HG03378 (cell line): ENCODE measurements around the gene FRS3.

Source experiments
- ATAC-seq: cut with Tn5 transposase; IDR thresholded peaks from one replicate; pipeline ENCODE4 v1.9.1; 2021; ENCODE audit warnings: mild to moderate bottlenecking, moderate library complexity; ENCODE audit not compliant: unreplicated experiment

FRS3 gene

DNA sequence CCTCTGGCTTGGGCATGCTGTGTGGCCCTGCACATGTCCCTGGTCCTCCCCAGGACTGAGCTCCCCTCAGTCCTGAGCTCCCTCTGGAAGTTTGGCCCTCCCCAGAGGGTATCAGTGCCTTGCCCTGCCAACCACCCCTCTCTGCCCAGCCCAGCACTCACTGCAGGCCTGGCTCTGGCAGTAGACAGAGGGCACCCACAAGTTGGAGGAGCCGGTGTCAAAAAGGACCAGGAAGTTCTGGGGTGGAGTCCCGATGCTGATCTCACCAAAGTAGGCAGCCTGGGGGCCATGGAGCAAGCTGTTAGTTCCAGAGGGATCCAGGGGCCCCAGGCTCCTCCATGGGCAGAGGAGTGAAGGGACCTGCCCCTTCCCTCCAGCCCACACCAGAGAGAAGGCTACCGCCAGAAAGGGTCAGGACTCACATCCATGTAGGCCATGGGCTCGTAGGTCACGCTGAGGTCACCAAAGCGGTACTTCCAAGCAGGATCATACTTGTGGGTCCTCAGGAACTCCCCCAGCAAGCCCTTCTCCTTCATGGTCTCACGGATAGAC is 35.4 kb downstream of the FRS3 start:
- ATAC-seq, result no peak

DNA sequence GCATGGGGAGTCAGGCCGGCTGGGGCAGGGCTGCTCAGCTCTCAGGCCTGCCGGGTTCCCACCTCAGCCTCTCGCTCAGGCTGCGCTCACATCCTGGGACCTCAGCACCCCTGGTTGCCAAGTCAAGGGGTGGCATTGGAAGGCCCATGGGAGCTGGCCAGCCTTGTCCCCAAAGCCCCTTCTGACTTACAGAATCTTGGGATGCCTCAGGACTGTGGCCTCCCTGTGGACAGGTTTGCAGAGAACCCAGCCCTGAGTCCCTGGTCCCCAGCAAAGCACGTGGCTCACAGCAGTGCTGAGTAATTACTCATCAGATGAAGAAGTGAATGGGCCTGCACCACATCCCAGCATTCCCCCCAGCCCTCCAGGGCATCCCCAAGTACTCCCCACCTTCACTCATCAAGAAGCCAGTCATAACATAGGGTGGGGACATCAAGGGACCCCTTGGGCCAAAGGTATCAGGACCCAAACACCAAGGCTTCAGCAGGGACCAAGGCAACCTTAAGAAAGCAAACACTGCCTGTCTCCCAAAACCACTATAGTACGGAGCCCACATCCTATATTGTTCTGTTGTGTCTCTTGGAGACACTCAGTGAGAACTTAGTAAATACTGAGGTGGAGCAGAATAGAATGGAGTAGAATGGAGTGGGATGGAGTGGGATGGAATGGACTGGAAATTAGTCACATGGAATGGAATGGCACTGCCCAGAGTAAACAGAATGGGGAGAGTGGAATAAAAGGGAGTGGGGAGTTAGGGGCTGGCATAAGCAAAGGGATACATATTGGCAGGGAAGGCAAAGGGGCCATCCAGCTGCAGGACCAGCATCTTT is 36.1 kb downstream of the FRS3 start:
- no peak for ATAC-seq

DNA sequence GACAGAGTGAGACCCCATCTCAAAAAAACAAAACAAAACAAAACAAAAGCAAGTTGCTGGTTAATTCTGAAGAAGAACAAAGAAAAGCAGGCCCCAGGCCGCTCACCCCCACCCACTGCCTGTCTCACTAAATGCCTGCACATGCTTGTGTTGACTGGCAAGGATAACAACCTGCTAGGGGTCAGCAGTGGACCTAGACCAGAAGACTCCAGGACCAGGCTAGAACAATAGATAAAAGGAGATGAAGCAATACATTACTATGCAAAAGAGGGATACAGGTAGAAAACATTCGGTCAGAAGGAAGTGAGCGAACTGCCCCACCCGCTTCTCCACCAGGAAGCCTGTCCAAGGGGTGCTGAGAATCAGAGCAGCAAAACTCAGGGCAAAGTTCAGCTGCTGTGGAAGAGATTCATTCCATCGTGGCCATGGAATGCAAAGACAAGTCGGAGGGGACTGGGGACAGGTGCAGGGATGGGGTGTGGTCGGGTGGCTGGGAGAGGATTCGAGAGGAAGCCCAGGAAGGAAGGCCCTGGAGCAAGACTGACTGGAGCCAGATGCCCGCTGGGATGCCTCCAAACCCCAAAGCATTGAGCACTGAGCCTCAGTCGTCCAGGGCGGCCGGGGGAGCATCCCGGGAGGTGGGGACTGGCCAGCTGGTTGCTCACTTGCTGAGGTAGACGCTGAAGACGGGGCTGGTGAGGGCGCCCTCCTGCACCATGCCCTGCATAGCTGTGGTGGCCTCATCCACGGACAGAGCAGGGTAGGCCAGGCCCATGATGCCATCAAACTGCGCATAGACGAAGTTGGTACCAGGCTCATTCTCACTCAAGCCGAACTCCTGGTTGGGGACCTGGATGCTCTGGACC is 37.8 kb downstream of the FRS3 start:
- ATAC-seq, result no peak

DNA sequence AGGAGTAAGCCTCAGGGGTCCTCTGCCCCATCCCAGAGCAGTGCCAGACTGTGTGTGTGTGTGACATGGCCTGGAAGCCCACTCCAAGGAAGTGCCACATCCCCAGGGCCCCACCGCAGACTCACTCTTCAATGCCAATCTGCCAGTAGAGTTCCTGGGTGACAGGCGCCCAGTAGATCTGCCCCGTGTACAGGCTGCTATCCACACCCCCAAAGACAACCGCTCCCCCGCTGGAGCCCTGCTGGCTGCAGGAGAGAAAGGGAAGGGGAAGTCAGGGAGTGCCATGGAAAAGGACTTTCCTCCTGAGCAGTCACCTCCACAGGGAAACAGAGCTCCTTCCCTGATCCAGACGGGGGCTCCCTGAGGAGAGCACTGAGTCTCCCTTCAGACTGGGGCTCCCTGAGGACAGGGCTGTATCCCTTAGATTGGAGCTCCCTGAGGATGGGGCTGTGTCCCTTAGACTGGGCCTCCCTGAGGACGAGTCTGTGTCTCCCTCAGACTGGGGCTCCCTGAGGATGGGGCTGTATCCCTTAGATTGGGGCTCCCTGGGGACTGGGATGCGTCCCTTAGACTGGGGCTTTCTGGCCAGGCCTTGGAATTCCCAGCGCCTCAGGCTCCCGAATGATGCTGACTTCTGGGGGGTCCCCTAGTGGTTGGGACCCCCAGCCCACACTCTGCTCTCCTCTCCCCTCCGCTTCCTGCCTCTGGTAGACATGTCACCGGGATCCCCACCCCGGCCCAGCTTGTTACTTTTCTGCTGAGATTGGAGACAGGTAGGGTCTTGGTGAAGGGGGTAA is 39.1 kb downstream of the FRS3 start:
- ATAC-seq, result no peak

DNA sequence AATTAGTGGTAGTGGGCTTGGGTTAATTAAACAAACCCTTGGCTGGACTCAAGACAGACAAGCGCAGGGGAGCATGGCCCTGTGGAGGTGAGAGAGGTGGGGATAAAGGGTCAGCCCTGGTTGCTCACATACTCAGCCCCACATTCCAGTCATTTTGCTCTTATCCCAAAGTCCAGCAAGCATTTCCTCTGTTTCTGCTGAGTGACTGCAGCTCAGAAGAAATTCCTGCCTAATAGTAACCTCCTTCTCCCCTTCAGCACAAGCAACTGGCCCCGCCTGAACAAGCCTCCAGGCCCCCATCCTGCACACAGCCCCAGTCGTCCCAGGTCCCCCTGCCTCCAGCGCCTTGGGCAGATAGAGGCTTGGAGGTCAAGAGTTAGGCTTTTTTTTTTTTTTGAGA is 40.7 kb downstream of the FRS3 start:
- no peak for ATAC-seq

DNA sequence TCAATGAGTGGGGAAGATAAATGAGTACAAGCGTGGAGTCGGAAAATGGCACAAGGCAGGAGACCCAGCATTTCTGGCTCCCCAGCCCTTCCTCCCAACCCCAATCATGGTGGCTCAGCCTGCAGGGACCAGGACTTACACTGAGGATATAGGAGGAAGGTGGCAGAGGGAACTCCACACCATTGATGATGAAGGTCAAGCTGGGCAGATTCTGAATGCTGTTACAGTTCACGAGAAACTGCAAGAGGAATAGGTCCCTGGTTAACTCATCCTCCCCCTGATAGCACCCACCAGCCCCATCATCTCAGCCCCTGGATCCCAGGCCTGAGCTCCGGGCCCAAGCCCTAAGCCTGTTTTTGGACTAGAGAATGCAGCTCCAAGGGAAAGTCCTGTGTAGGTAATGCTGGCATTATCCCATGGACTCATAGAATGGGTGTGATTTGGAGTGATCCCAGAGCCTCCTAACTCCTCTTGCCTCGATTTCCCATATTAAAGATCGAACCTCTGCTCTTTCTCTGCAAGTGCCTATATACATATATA is 42.0 kb downstream of the FRS3 start:
- no peak for ATAC-seq

DNA sequence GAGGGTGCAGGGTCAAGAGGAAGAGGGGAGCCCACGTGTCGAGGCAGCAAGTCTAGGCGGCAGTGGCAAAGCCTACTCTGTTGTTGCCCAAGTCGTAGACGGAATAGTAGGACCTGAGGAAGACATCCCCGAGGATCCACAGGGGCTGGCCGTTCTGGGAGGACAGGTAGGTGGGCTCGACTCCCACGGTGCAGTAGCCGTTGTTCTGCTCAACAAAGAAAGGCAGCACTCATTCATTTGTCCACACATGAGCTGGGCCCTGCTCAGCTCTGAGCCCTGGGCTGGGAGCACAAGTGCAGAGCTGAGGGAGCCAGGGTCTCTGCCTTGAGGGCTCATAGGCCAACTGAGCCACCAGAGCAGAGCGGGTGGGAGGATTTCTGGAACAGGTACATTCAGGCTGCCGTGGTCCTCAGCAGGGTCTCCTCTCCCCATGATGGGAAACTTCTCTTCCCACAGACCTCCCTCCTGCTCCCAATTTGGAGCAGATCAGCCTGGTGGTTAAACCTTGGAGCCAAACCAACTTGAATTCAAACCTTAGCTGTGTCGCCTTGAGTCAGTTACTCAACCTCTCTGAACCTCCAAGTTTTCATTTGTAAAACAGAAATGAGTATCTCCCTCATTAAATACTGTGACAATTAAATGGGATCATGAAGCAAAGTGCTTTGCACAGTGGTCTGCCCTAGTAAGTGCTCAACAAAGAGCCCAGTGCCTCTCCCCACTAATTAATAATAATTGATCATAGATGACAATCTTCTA is 42.7 kb downstream of the FRS3 start:
- no peak for ATAC-seq

DNA sequence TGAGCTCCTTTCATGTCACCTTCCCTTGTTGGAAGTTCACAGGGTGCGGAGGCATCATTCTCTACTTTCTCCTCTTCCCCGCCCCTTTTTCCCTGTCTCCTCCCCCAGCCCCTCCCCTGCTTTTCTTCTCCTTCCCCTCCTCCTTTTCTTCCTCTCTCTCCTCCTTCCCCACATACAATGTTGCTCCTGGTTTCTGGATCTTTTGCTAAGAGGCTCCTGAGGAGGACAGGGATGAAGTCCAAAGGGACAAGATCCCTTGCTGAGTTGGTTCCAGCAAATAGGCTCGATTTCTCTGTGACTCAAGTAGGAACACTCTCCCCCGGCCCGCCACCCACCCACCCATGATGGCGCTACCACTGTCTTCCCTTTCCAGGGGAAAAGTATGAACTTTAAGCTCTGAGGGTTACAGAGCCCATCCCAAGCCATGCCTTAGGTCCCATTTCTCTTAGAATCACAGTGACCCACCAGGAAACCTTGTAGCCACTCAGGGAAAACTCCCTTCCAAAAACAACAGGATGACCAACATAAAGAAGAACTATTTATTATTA is 43.4 kb downstream of the FRS3 start:
- no peak for ATAC-seq

DNA sequence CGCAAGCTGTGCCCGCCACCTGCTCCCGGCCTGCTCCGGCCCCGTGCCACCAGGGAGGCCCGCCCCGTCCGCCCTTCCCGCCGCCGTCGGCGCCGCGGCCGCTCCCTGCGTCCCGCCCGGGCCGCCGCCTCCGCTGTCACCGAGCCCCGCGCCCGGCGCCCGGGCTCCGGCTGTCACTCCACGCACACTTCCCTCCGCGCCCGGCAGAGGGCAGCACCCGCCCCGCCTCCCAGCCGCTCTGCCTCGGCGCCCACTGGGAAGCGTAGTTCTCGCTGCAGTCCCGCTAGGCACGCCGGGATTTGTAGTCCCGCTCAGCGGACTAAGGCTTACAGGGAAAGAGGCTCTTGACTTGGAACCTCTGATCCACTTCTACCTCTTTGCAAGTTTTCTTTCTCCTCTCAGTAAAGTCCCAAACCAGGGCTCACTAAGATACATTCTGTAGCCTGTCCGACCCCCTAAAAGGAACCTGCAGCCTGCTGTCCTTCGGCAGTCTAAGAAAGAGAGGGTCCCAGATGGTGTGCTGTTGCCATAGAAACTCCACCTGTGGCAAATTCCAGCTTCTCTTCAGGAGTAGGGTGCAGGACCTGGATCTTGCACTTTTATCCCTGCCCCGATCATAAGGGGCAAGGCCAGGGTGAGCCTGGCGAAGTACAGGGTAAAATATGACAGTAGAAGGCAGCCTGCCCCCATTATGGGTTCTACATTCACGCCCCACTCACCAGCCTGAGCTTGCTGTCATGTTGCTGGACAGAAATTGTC is 44.1 kb downstream of the FRS3 start, which contains the start of gene TFEB:
Gene TFEB (minus strand): TSS at position 182 of the 759 bp plus-strand sequence. CDS start 44,395 bp downstream, outside the sequence.
- ATAC-seq, result peak; percentile 46

DNA sequence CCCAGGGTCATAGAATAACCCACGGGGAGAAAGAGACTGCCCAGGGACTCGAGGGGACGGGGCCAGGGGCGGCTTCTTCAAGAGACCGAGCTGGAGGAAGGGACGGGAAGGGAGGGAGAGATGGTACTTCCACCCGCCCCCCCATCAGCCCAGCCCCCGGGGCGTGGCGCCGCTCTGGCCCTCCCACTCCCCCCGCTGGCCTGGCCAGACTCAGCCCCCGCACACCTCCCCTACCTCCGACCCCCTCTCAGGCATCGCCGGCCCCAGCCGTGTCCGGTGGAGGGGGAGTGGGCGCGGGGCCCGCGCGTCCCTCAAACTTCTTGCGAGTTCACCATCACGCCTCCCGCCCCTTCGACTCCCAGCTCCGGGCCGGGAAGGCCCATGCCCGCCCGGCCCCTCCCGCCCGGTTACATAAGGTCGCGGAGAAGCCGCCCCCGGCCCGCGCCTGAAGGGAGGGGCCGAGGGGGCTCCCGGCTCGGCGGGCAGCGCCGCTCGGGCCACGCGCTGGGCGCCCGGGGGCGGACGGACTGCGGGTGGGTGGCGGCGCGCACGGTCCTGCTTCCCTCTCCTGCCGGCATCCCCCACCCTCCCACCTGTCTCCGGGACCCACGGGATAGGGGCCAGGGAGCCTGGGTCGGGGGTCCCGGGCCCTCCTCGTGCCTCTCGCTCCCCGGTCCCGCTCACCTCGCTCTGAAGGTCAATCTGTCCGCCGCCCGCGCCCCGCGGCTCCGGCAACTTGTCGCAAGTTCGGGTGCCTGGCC is 44.9 kb downstream of the FRS3 start:
- ATAC-seq, result peak; percentile 8

DNA sequence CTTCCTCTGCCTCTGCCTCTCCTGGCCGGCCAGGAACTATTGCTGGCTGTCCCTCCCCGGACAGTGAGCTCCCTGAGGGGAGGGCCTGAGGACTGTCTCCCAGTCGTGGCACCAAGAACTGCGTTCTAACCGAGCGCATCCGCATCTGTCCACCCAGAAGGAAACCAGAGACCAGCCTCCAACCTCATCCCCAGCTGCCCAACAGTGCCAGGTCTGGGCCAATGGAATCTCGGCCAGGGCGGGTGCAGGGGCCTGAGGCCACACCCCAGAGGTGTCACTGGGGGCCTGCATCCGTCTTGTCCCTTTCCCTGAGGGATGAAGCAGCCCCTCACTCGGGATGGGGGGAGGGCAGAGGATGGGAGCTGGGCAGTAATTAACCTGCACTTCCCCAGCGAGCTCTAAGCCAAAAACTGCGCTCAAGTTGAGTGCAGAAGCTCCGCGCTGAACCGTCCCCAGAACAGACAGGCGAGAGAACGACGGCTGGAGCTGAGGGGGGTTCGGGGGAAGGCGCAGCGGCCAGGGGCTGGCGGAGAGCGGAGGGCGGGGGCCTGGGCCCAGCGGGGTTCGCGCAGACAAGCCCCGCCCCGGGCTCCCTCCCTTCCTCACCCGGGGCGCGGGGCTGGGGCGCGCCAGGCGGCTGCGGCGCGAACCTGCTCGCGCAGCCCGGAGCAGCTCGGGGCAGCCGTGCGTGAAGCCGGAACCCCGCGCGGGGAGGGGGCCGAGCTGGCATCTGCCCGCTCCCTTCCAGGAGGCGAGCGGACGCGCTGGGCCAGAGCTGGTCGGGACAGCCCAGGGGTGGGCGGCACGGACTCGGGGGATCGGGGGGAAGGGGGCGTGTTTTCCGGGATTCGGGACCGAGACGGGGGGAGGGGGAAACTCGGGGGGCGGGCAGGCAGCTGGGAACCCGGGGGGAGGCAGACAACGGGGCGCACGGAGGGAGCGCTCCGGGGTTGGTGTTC is 45.7 kb downstream of the FRS3 start:
- ATAC-seq, result no peak

DNA sequence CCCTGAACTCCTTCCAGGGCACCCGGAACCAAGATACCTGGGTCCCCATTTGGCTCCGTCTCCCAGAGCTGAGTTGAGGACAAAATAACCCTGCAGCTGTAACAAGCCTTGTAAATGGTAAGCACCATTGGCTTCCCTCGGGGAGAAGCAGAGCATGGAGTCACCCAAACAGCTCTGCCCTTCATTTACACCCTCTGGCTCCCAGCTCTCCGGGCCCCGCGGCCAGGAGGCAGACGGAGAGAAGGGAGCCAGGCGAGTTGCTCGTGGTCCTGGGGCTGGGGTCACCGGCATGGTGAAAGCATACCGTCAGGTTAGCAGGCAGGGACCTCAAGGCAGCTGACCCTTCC is 46.4 kb downstream of the FRS3 start:
- ATAC-seq, result no peak

DNA sequence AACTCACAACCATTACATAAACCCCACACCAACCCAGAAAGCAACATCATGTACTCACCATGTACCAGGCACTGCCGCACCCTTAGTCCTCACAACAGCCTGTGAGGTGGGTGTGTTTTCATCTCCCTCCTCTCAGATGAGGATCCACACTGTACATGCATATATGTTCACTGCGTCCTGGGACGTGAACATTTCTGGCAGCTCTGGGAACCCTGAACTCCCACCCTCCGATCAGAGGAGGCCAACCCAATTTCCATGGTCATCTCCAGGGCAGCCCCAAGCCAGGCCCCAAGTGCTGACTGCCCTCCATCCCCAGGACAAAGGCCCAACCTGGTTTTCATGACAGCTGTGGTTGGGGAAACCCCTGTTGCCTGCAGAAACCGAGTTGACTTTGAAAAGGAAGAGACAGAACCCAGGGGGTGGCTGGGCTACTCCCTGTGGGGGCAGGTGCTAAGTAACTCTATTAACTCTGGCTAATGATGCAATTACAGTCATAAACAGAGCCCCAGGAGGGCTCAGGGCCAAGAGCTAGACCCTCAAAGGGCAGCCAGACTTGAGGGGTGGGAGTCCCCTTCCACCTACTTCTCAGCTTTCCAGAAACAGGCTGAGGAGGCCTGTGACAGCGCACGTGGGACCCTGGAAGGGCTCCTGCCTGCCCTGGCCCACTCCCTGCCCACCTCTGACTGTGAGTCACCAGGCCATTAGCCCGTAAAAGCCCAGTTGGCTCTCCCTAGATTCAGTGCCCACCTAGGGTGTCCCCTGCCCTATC is 46.9 kb downstream of the FRS3 start:
- peak; percentile 42 for ATAC-seq

DNA sequence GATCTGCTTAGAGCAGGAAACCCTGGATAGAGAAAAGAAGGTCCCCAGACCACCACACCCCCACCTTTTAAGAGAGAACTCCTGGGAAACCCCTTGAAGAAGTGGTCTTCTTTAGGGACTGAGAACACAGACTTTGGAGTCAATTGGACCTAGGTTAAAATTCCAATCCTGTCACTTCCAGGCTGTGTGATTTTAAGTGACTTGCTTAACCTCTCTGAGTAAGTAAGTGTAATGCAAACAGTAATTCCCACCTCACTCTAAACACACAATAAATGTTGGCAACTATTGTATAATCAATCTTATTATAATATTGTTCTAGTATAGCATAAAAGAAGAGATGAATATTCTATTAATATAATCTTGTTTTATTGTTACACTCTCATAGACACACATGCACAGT is 47.6 kb downstream of the FRS3 start:
- no peak for ATAC-seq

DNA sequence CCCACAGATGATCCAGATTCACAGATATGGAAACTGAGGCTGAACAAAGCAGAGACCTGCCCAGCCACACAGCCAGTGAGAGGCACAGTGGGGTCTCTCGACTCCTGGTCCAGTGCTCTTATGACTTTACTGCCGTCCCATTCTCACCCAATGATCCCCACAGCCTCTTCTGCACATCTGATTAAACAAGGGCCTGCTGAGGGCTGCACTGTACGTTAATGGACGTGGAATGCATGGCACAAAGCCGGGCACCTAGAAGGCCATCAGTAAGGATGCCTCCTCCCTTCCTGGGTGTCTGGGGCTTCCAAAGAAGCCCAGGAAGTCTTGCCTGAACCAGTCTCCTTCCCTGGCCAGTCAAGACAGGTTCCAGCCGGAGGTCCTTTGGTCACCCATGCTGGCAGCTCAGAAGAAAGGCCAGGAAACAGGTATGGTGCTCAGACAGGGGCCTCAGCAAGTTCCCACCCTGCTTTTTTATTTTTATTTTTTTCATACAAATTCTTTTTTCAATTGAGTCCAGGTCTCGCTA is 48.1 kb downstream of the FRS3 start:
- no peak for ATAC-seq
